Stimulated activated effector memory CD8-positive, alpha-beta T cell treated with anti-CD3 and anti-CD28 coated beads, Interleukin-12 subunit alpha, Interleukin-12 subunit beta, amount 100 ng/mL, for 72 hours (primary cell): ENCODE data around the gene ALKBH8.
"Not testable (repeated sequence)": the region's sequence is repeated elsewhere in the genome, so short reads cannot be mapped to it uniquely, and the experiment has no call there.

ENCODE experiments used
- ATAC-seq: fragments of 150-1000 bp; cut with Tn5 transposase; 2 replicates; pipeline ENCODE4 v1.10.0; 2021
- DNase-seq, 2 donors: peaks; one replicate each; pipeline ENCODE4 v3.0.0; 2021 to 2022; ENCODE audit warnings: low spot score in 2 of 2
- H3K27ac Mint-ChIP-seq: one replicate; pipeline ENCODE4 v1.8.0; 2022; ENCODE audit warnings: mild to moderate bottlenecking, mixed read lengths
- H3K36me3 Mint-ChIP-seq: one replicate; pipeline ENCODE4 v1.8.0; 2022; ENCODE audit warnings: mild to moderate bottlenecking, mixed read lengths
- H3K4me1 Mint-ChIP-seq: one replicate; pipeline ENCODE4 v1.8.0; 2022; ENCODE audit warnings: mixed read lengths
- H3K4me3 Mint-ChIP-seq: one replicate; pipeline ENCODE4 v1.8.0; 2022; ENCODE audit warnings: mild to moderate bottlenecking, mixed read lengths
- H3K9me3 Mint-ChIP-seq: one replicate; pipeline ENCODE4 v1.8.0; 2022; ENCODE audit warnings: mixed read lengths

ALKBH8 gene

GRCh38 chr11:107590460-107591377 lies 25.2 kb upstream of the ALKBH8 start, which contains the start of gene ELMOD1:
Gene ELMOD1 (plus strand): TSS chr11:107591147. CDS start chr11:107618190, 27,043 bp downstream.
- Mint-ChIP-seq H3K4me1 (peaks cover 31% of the 10 kb centered on the region), H3K4me3 (peak within 1 kb of the TSS; percentile 83), H3K9me3 (no peaks in the 10 kb centered on the region), H3K36me3 (no peaks in the 10 kb centered on the region), H3K27ac (no peak within 1 kb of the TSS)
- peak; percentile 56 for ATAC-seq
- DNase-seq: peak; percentile 16 to 62

GRCh38 chr11:107587306-107587979 lies 21.9 kb upstream of the ALKBH8 start:
- Mint-ChIP-seq H3K4me3 (no peak overlapping the region), H3K27ac (no peak overlapping the region), H3K36me3 (no peaks in the 10 kb centered on the region), H3K4me1 (peaks cover 20% of the 10 kb centered on the region), H3K9me3 (no peaks in the 10 kb centered on the region)
- ATAC-seq (no peak), DNase-seq (no peak)

- Mint-ChIP-seq H3K4me1 (no peaks in the 10 kb centered on the region), H3K9me3 (no peaks in the 10 kb centered on the region), H3K4me3 (no peak overlapping the region), H3K27ac (no peak overlapping the region), H3K36me3 (no peaks in the 10 kb centered on the region)
- DNase-seq (no peak), ATAC-seq (peak; percentile 94)
Observed at GRCh38 chr11:107583629-107584195, 18.2 kb upstream of the ALKBH8 start.

DNA sequence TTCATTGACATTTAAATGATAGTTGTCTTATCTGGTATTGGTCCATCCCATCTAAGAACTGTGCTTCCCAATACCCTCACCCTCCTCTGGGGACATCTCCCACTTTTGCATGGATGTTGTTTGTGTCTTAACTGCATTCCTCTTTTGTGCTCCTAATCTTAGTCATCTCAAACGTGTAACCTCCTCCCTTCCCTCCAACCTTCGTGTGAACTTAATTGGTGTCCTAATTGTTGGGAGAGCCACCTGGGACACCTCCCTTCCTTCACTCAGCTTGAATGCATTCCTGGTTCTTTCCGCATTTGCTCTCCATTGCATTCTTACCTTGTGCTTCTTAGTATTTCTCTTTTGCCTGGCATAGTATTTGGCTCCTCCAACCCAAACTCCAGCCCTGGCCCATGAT lies 15.6 kb upstream of the ALKBH8 start:
- DNase-seq (no peak), ATAC-seq (no peak)
- Mint-ChIP-seq H3K4me1 (no peaks in the 10 kb centered on the region), H3K27ac (no peak overlapping the region), H3K4me3 (no peak overlapping the region), H3K36me3 (no peaks in the 10 kb centered on the region), H3K9me3 (no peaks in the 10 kb centered on the region)

DNA sequence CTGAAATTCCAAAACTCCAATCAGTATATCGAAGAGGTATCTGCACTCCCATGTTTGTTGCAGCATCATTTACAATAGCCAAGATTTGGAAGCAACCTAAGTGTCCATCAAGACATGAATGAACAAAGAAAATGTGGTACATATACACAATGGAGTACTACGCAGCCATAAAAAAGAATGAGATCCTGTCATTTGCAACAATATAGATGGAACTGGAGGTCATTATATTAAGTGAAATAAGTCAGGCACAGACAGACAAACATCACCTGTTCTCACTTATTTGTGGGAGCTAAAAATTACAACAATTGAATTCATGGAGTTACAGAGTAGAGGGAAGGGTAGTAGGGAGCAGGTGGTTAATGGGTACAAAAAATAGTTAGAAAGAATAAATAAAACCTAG lies 13.6 kb upstream of the ALKBH8 start:
- ATAC-seq, H3K9me3 Mint-ChIP-seq, H3K27ac Mint-ChIP-seq, DNase-seq, H3K36me3 Mint-ChIP-seq, H3K4me3 Mint-ChIP-seq, H3K4me1 Mint-ChIP-seq: not testable (repeated sequence)

- no peaks in the 10 kb centered on the region for H3K4me1 Mint-ChIP-seq
Observed at GRCh38 chr11:107577346-107577711, 11.8 kb upstream of the ALKBH8 start.

GRCh38 chr11:107576497-107577345 lies 11.2 kb upstream of the ALKBH8 start:
- not testable (repeated sequence) for H3K4me1 Mint-ChIP-seq, H3K4me3 Mint-ChIP-seq, H3K9me3 Mint-ChIP-seq, H3K36me3 Mint-ChIP-seq, H3K27ac Mint-ChIP-seq
- peak in 1 of 2 donors; percentile 65 for DNase-seq
- ATAC-seq: peak; percentile 43

More at GRCh38 chr11:107577346-107577711, 11.8 kb upstream of the ALKBH8 start:
- H3K4me3 Mint-ChIP-seq: no peak overlapping the region
- no peaks in the 10 kb centered on the region for H3K36me3 Mint-ChIP-seq
- DNase-seq: no peak
- no peak overlapping the region for H3K27ac Mint-ChIP-seq
- H3K9me3 Mint-ChIP-seq: no peaks in the 10 kb centered on the region
- no peak for ATAC-seq

DNA sequence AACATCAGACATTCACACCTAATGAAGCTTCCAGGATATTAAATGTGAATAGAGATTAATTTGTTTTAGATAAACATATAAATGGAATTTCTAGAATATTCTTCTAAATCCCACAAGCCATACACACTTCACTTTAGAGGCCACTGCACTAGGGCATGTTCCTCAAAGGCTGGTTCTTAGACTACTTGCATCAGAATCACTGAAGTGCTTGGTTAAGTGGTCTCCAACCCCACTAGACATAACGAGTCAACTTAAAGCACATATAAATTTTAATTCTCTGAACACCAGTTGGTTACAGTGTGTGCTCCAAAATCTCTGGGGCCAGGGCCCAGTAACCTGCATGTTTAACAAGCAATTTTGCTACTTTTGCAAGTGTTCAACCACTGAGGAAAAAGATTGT lies 7.9 kb upstream of the ALKBH8 start:
- no peaks in the 10 kb centered on the region for H3K4me1 Mint-ChIP-seq
- ATAC-seq (no peak), DNase-seq (no peak)
- no peak overlapping the region for H3K27ac Mint-ChIP-seq
- H3K36me3 Mint-ChIP-seq: no peaks in the 10 kb centered on the region
- H3K9me3 Mint-ChIP-seq: no peaks in the 10 kb centered on the region
- H3K4me3 Mint-ChIP-seq: no peak overlapping the region

DNA sequence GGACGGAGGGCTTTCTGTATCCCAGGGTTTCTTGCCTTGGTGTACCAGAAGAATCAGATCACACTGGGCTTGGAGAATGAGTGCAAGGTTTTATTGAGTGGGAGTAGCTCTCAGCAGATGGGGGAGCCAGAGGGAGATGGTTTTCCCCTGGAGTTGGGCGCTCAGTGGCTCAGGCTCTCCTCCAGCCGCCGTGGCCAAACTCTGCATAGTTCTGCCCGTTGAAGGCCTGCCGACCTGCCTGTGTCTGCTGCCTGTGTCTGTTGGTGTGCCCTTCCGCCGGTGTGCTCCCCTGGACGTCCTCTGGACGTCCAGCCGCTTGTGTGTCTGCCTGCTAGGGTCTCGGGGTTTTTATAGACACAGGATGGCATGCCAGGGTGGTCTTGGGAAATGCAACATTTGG lies 4.5 kb upstream of the ALKBH8 start:
- Mint-ChIP-seq H3K4me1 (peaks cover 18% of the 10 kb centered on the region), H3K4me3 (no peak overlapping the region), H3K27ac (no peak overlapping the region), H3K9me3 (no peaks in the 10 kb centered on the region), H3K36me3 (no peaks in the 10 kb centered on the region)
- ATAC-seq: no peak
- no peak for DNase-seq

- no peak overlapping the region for H3K27ac Mint-ChIP-seq
- ATAC-seq (no peak), DNase-seq (no peak)
- H3K4me3 Mint-ChIP-seq: no peak overlapping the region
- no peaks in the 10 kb centered on the region for H3K9me3 Mint-ChIP-seq
- H3K36me3 Mint-ChIP-seq: no peaks in the 10 kb centered on the region
- peaks cover 36% of the 10 kb centered on the region for H3K4me1 Mint-ChIP-seq
Observed at GRCh38 chr11:107567739-107568335, 2.3 kb upstream of the ALKBH8 start.

DNA sequence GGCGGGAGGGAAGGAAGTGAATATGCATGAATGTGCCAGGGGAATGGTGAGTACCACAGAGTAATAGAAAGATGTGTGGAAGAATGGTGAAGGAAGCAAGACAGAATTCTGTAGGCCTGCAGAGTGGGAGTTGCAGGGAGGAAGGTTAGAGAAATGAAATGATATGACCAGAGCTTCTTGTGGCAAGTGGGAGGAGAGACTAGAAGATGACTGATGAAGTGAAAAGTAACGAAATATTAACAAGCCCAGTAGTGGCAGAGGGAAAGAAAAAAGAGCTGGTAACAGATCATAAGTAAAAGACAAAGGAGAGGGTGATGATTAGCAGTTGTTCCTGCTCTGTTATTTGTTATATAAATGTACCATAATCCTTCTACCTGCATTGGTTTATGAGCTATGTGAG lies 1.0 kb upstream of the ALKBH8 start:
- DNase-seq (no peak), ATAC-seq (no peak)
- Mint-ChIP-seq H3K27ac (peak overlapping the region; percentile 95), H3K4me1 (peaks cover 49% of the 10 kb centered on the region), H3K9me3 (no peaks in the 10 kb centered on the region), H3K4me3 (peak overlapping the region; percentile 96), H3K36me3 (peaks cover 6% of the 10 kb centered on the region)

DNA sequence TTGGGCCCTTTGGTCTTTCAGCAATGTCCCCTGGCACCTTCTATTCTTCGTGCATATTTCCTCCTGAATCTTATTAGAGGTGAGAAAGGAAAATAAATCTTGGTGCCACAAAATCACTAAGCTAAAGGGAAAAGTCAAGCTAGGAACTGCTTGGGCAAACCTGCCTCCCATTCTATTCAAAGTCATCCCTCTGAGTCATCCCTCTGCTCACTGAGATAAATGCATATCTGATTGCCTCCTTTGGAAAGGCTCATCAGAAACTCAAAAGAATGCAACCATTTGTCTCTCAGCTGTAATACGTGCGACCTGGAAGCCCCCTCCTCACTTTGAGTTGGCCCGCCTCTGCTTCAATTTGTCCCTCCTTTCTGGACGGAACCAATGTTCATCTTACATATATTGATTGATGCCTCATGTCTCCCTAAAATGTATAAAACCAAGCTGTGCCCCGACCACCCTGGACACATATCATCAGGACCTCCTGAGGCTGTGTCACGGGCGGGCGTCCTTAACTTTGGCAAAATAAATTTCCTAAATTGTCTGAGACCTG lies 493 bp upstream of the ALKBH8 start:
- not testable (repeated sequence) for DNase-seq, ATAC-seq, H3K9me3 Mint-ChIP-seq, H3K36me3 Mint-ChIP-seq
- peaks cover 50% of the 10 kb centered on the region for H3K4me1 Mint-ChIP-seq
- H3K4me3 Mint-ChIP-seq: peak overlapping the region; percentile 96
- H3K27ac Mint-ChIP-seq: peak overlapping the region; percentile 95

- Mint-ChIP-seq H3K4me3 (peak overlapping the region; percentile 96), H3K9me3 (no peaks in the 10 kb centered on the region), H3K36me3 (peaks cover 11% of the 10 kb centered on the region), H3K4me1 (peaks cover 50% of the 10 kb centered on the region), H3K27ac (peak overlapping the region; percentile 95)
- DNase-seq (no peak), ATAC-seq (no peak)
Observed at GRCh38 chr11:107564877-107565218, 687 bp downstream of the ALKBH8 start.

GRCh38 chr11:107563702-107564101 lies 1.8 kb downstream of the ALKBH8 start:
- Mint-ChIP-seq H3K27ac (peak overlapping the region; percentile 3), H3K4me3 (peak overlapping the region; percentile 25), H3K4me1 (peaks cover 50% of the 10 kb centered on the region), H3K9me3 (no peaks in the 10 kb centered on the region), H3K36me3 (peaks cover 22% of the 10 kb centered on the region)
- DNase-seq (peak in 1 of 2 donors; percentile 52), ATAC-seq (peak; percentile 2)
